ENCODE data around the gene RAB7B. TPM values are rescaled to one million over a fixed set of nuclear protein-coding genes. Genes with fewer than 3 reads are reported as not detected.

RAB7B gene
- total RNA-seq, 3 donors from 2014 or later = 0.69 to 1.3 (median 0.76) TPM

- no peaks in the 10 kb centered on the region for H3K9me3 ChIP-seq
- intact Hi-C loops (cut with DNase I, micrococcal nuclease) = loop anchor here in 1 of 2 donors (10.0 kb wide), 1 partner anchor 118 kb away; no protein-coding TSS in a partner anchor
- no peaks in the 10 kb centered on the region for H3K4me1 ChIP-seq (ENCODE audit: low read depth)
- ATAC-seq (no peak), DNase-seq (no peak)
- no peak overlapping the region for H3K4me3 ChIP-seq
- no peaks in the 10 kb centered on the region for H3K36me3 ChIP-seq (ENCODE audit: low read depth)
- TF ChIP-seq, protein P1, sequence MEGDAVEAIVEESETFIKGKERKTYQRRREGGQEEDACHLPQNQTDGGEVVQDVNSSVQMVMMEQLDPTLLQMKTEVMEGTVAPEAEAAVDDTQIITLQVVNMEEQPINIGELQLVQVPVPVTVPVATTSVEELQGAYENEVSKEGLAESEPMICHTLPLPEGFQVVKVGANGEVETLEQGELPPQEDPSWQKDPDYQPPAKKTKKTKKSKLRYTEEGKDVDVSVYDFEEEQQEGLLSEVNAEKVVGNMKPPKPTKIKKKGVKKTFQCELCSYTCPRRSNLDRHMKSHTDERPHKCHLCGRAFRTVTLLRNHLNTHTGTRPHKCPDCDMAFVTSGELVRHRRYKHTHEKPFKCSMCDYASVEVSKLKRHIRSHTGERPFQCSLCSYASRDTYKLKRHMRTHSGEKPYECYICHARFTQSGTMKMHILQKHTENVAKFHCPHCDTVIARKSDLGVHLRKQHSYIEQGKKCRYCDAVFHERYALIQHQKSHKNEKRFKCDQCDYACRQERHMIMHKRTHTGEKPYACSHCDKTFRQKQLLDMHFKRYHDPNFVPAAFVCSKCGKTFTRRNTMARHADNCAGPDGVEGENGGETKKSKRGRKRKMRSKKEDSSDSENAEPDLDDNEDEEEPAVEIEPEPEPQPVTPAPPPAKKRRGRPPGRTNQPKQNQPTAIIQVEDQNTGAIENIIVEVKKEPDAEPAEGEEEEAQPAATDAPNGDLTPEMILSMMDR (IDR thresholded peaks at IDR 0.05) = no peak
Measured at GRCh38 chr1:205986861-205987260, 16.3 kb downstream of the RAB7B start.

GRCh38 chr1:205986292-205986691 lies 16.9 kb downstream of the RAB7B start:
- ATAC-seq (no peak), DNase-seq (no peak)
- Histone ChIP-seq H3K4me1 (ENCODE audit: low read depth) (no peaks in the 10 kb centered on the region), H3K9me3 (no peaks in the 10 kb centered on the region), H3K4me3 (no peak overlapping the region), H3K36me3 (ENCODE audit: low read depth) (no peaks in the 10 kb centered on the region)
- TF ChIP-seq, protein P1 (IDR thresholded peaks at IDR 0.05) = no peak
- intact Hi-C loops (cut with DNase I, micrococcal nuclease) = loop anchor here in 1 of 2 donors (10.0 kb wide), 1 partner anchor 119 kb away; no protein-coding TSS in a partner anchor

GRCh38 chr1:205985330-205986005 lies 17.7 kb downstream of the RAB7B start:
- Histone ChIP-seq H3K4me3 (no peak overlapping the region), H3K9me3 (no peaks in the 10 kb centered on the region), H3K36me3 (ENCODE audit: low read depth) (no peaks in the 10 kb centered on the region), H3K4me1 (ENCODE audit: low read depth) (no peaks in the 10 kb centered on the region)
- intact Hi-C loops (cut with DNase I, micrococcal nuclease) = loop anchor here in 1 of 2 donors (10.0 kb wide), 1 partner anchor 119 kb away; no protein-coding TSS in a partner anchor
- TF ChIP-seq, protein P1 (IDR thresholded peaks at IDR 0.05) = no peak
- DNase-seq (no peak), ATAC-seq (no peak)

GRCh38 chr1:205983925-205984725 lies 19.1 kb downstream of the RAB7B start:
- H3K36me3 ChIP-seq (ENCODE audit: low read depth) = no peaks in the 10 kb centered on the region
- no peak overlapping the region for H3K4me3 ChIP-seq
- H3K4me1 ChIP-seq (ENCODE audit: low read depth) = no peaks in the 10 kb centered on the region
- intact Hi-C loops (cut with DNase I, micrococcal nuclease) = loop anchor here (5.0 to 10.0 kb wide), 2 partner anchors 121 to 123 kb away; no protein-coding TSS in a partner anchor
- TF ChIP-seq, protein P1 (IDR thresholded peaks at IDR 0.05) = peak; percentile 44
- H3K9me3 ChIP-seq = no peaks in the 10 kb centered on the region
- ATAC-seq (peak; percentile 79), DNase-seq (peak in 2 of 3 donors; percentile 64 to 66)

- TF ChIP-seq, protein P1 (IDR thresholded peaks at IDR 0.05) = no peak
- DNase-seq (no peak), ATAC-seq (no peak)
- Histone ChIP-seq H3K4me1 (ENCODE audit: low read depth) (no peaks in the 10 kb centered on the region), H3K9me3 (no peaks in the 10 kb centered on the region), H3K4me3 (no peak overlapping the region), H3K36me3 (ENCODE audit: low read depth) (no peaks in the 10 kb centered on the region)
- intact Hi-C loops (cut with DNase I, micrococcal nuclease) = loop anchor here (5.0 to 10.0 kb wide), 2 partner anchors 124 to 126 kb away; no protein-coding TSS in a partner anchor
Measured at GRCh38 chr1:205981257-205981656, 21.9 kb downstream of the RAB7B start.

Data from mucosa of descending colon (tissue), 3 donors.